Neuron (in vitro differentiated cells): ENCODE results near the gene OR13A1.
"Not testable (repeated sequence)": the region's sequence is repeated elsewhere in the genome, so short reads cannot be mapped to it uniquely, and the experiment has no call there.

Experiments used
- H2AFZ ChIP-seq: one replicate; pipeline ENCODE4 v1.6.1; 2013; ENCODE audit warnings: low read depth, mild to moderate bottlenecking, inconsistent platforms, low read length, moderate library complexity
- H3K27me3 ChIP-seq: one replicate; pipeline ENCODE4 v1.6.1; 2013; ENCODE audit warnings: low read length; ENCODE audit not compliant: insufficient read depth
- H3K36me3 ChIP-seq: one replicate; pipeline ENCODE4 v1.6.1; 2013; ENCODE audit warnings: low read length; ENCODE audit not compliant: insufficient read depth
- H3K4me1 ChIP-seq: one replicate; pipeline ENCODE4 v1.6.1; 2013; ENCODE audit warnings: low read length; ENCODE audit not compliant: insufficient read depth
- H3K4me3 ChIP-seq: 2 replicates; pipeline ENCODE4 v1.5.1; 2013; ENCODE audit warnings: mild to moderate bottlenecking, low read length, moderate library complexity
- H3K9me3 ChIP-seq: one replicate; pipeline ENCODE4 v1.6.1; 2013; ENCODE audit warnings: low read length

OR13A1 gene

GRCh38 chr10:45315508-45315907 is at the start of gene OR13A1:
Gene OR13A1, minus strand, starts transcription at chr10:45315608. Its CDS starts 11,186 bp downstream, at chr10:45304422.
- H2AFZ ChIP-seq, result no peak within 1 kb of the TSS
- no peaks in the 10 kb centered on the region for H3K27me3 ChIP-seq
- no peaks in the 10 kb centered on the region for H3K36me3 ChIP-seq
- H3K4me3 ChIP-seq, result no peak within 1 kb of the TSS
- H3K4me1 ChIP-seq, result no peaks in the 10 kb centered on the region
- H3K9me3 ChIP-seq, result no peaks in the 10 kb centered on the region

- H3K4me3 ChIP-seq, H2AFZ ChIP-seq, H3K36me3 ChIP-seq: not testable (repeated sequence)
Observed at GRCh38 chr10:45361983-45362799, 46.8 kb upstream of the OR13A1 start.

GRCh38 chr10:45358961-45359360 is 43.6 kb upstream of the OR13A1 start:
- not testable (repeated sequence) for H3K4me1 ChIP-seq, H3K27me3 ChIP-seq, H2AFZ ChIP-seq, H3K36me3 ChIP-seq, H3K9me3 ChIP-seq, H3K4me3 ChIP-seq

More at GRCh38 chr10:45361983-45362799, 46.8 kb upstream of the OR13A1 start:
- not testable (repeated sequence) for H3K4me1 ChIP-seq, H3K9me3 ChIP-seq, H3K27me3 ChIP-seq

- Histone ChIP-seq H3K27me3 (peaks cover 6% of the 10 kb centered on the region), H2AFZ (no peak overlapping the region), H3K9me3 (no peaks in the 10 kb centered on the region), H3K4me3 (no peak overlapping the region), H3K4me1 (no peaks in the 10 kb centered on the region), H3K36me3 (no peaks in the 10 kb centered on the region)
Observed at GRCh38 chr10:45355494-45355893, 40.1 kb upstream of the OR13A1 start.

- H3K4me3 ChIP-seq, result no peak overlapping the region
- peaks cover 6% of the 10 kb centered on the region for H3K27me3 ChIP-seq
- no peak overlapping the region for H2AFZ ChIP-seq
- H3K4me1 ChIP-seq, result no peaks in the 10 kb centered on the region
- H3K36me3 ChIP-seq, result no peaks in the 10 kb centered on the region
- H3K9me3 ChIP-seq, result no peaks in the 10 kb centered on the region
Observed at GRCh38 chr10:45354261-45354660, 38.9 kb upstream of the OR13A1 start.

- H3K9me3 ChIP-seq, result no peaks in the 10 kb centered on the region
- no peaks in the 10 kb centered on the region for H3K4me1 ChIP-seq
- H3K4me3 ChIP-seq, result no peak overlapping the region
- H3K36me3 ChIP-seq, result no peaks in the 10 kb centered on the region
- peaks cover 6% of the 10 kb centered on the region for H3K27me3 ChIP-seq
- no peak overlapping the region for H2AFZ ChIP-seq
Observed at GRCh38 chr10:45353186-45353585, 37.8 kb upstream of the OR13A1 start.

GRCh38 chr10:45348196-45348765 is 32.9 kb upstream of the OR13A1 start:
- not testable (repeated sequence) for H3K36me3 ChIP-seq, H3K27me3 ChIP-seq, H3K9me3 ChIP-seq

GRCh38 chr10:45347464-45347863 is 32.1 kb upstream of the OR13A1 start:
- not testable (repeated sequence) for H3K9me3 ChIP-seq, H3K4me1 ChIP-seq, H3K4me3 ChIP-seq, H3K27me3 ChIP-seq, H2AFZ ChIP-seq, H3K36me3 ChIP-seq

More at GRCh38 chr10:45348196-45348765, 32.9 kb upstream of the OR13A1 start:
- not testable (repeated sequence) for H3K4me3 ChIP-seq, H2AFZ ChIP-seq, H3K4me1 ChIP-seq

GRCh38 chr10:45346652-45347335 is 31.4 kb upstream of the OR13A1 start:
- not testable (repeated sequence) for H3K4me1 ChIP-seq, H3K27me3 ChIP-seq, H3K36me3 ChIP-seq, H3K9me3 ChIP-seq, H2AFZ ChIP-seq, H3K4me3 ChIP-seq

GRCh38 chr10:45340420-45340819 is 25.0 kb upstream of the OR13A1 start:
- not testable (repeated sequence) for H3K36me3 ChIP-seq, H3K4me3 ChIP-seq, H2AFZ ChIP-seq, H3K27me3 ChIP-seq, H3K9me3 ChIP-seq, H3K4me1 ChIP-seq

GRCh38 chr10:45339894-45340293 is 24.5 kb upstream of the OR13A1 start:
- H3K4me1 ChIP-seq, result no peaks in the 10 kb centered on the region
- H3K36me3 ChIP-seq, result no peaks in the 10 kb centered on the region

GRCh38 chr10:45331824-45332223 is 16.4 kb upstream of the OR13A1 start:
- not testable (repeated sequence) for H2AFZ ChIP-seq, H3K9me3 ChIP-seq, H3K27me3 ChIP-seq, H3K4me1 ChIP-seq, H3K4me3 ChIP-seq, H3K36me3 ChIP-seq

More at GRCh38 chr10:45339894-45340293, 24.5 kb upstream of the OR13A1 start:
- no peak overlapping the region for H3K4me3 ChIP-seq
- H3K27me3 ChIP-seq, result no peaks in the 10 kb centered on the region
- no peaks in the 10 kb centered on the region for H3K9me3 ChIP-seq
- H2AFZ ChIP-seq, result no peak overlapping the region

- H3K4me1 ChIP-seq, H3K36me3 ChIP-seq, H3K27me3 ChIP-seq, H3K4me3 ChIP-seq, H3K9me3 ChIP-seq, H2AFZ ChIP-seq: not testable (repeated sequence)
Observed at GRCh38 chr10:45326864-45327263, 11.5 kb upstream of the OR13A1 start.
